Lung (tissue), 12 donors: ENCODE data around the gene N4BP2L1. TPM values are rescaled to one million over a fixed set of nuclear protein-coding genes. Genes with fewer than 3 reads are reported as not detected.

Source experiments
- ATAC-seq: fragments of 200-7000 bp; cut with Tn5 transposase; one replicate; pipeline ENCODE4 v1.9.1; 2020; ENCODE audit warnings: moderate number of reproducible peaks; ENCODE audit not compliant: insufficient read depth, low FRiP score
- DNase-seq, 3 donors: peaks; one replicate each; pipeline ENCODE4 v3.0.0-alpha.2; 2013 to 2017
- H3K27ac ChIP-seq, 2 donors: one replicate each; pipeline ENCODE4 v1.5.1; 2013; ENCODE audit warnings: mild to moderate bottlenecking in 2 of 2, moderate library complexity in 2 of 2, control low read depth in 1 of 2, inconsistent platforms in 1 of 2, low read depth in 1 of 2, low read length in 1 of 2
- H3K27me3 ChIP-seq, 3 donors: one replicate each; pipeline ENCODE4 v1.5.1; 2013; ENCODE audit warnings: low read length in 2 of 3; ENCODE audit not compliant: control insufficient read depth in 3 of 3, insufficient read depth in 3 of 3
- H3K36me3 ChIP-seq, 4 donors: one replicate each; pipeline ENCODE4 v1.5.1; 2013; ENCODE audit warnings: low read length in 4 of 4, mild to moderate bottlenecking in 1 of 4, moderate library complexity in 1 of 4; ENCODE audit not compliant: control insufficient read depth in 4 of 4, insufficient read depth in 4 of 4
- H3K4me1 ChIP-seq, 5 donors: one replicate each; pipeline ENCODE4 v1.5.1; 2013; ENCODE audit warnings: low read length in 5 of 5, mild to moderate bottlenecking in 2 of 5, moderate library complexity in 1 of 5; ENCODE audit not compliant: control insufficient read depth in 5 of 5, insufficient read depth in 5 of 5
- H3K4me3 ChIP-seq: one replicate; pipeline ENCODE4 v1.5.1; 2013; ENCODE audit warnings: mild to moderate bottlenecking, control low read depth, moderate library complexity
- H3K9ac ChIP-seq, 2 donors: one replicate each; pipeline ENCODE4 v1.5.1; 2013; ENCODE audit warnings: low read length in 2 of 2, control low read depth in 1 of 2; ENCODE audit not compliant: insufficient read depth in 1 of 2
- H3K9me3 ChIP-seq, 4 donors: one replicate each; pipeline ENCODE4 v1.5.1; 2013; ENCODE audit warnings: low read length in 3 of 4, mild to moderate bottlenecking in 1 of 4, moderate library complexity in 1 of 4; ENCODE audit not compliant: control insufficient read depth in 4 of 4, insufficient read depth in 3 of 4
- CTCF ChIP-seq: IDR thresholded peaks from 2 replicates; pipeline ENCODE4 v1.5.1; 2012; ENCODE audit warnings: mild to moderate bottlenecking; ENCODE audit errors: control extremely low read depth, extremely low read depth
- WGBS, 2 donors: extraction: QIAGEN DNeasy Blood & Tissue Kit; methylation state at CpG; one replicate each; pipeline ENCODE4 v1.1.7; 2013; 5-methylcytosine and 5-hydroxymethylcytosine counted together
- polyA plus RNA-seq, 2 donors: library from polyadenylated mRNA; stranded (reverse); fragments of 200-250 nt; gene quantifications; one replicate each; pipeline ENCODE4 v1.2.1, GENCODE V29; 2013
- total RNA-seq, 2 donors: library from RNA; depleted of rRNA in 1 of 2; stranded (reverse); fragments of >200 nt in 1 of 2; gene quantifications; one replicate each; pipeline ENCODE4 v1.2.1, GENCODE V29; 2014 to 2021
- donor health status: control.
- donor health status: control.
- donor health status: Bipolar disorder and iron deficiency.
- donor health status: healthy.
- donor health status: DM: yes; HTN: yes; CAD: no.

N4BP2L1 gene
- total and polyA plus RNA-seq, 4 donors: 12.4 to 81.8 (median 17.1) TPM

GRCh38 chr13:32414580-32414979 lies 13.3 kb downstream of the N4BP2L1 start:
- H3K9me3 ChIP-seq: peaks cover 0 to 5% (median 0%) of the 10 kb centered on the region in 4 donors
- H3K27ac ChIP-seq: no peak overlapping the region
- ATAC-seq: no peak
- no peak overlapping the region for H3K4me3 ChIP-seq
- no peak overlapping the region for H3K9ac ChIP-seq
- DNase-seq: no peak
- TF ChIP-seq CTCF: no peak
- WGBS, 2 donors: 73 to 84% methylated on average over 2 of the region's 2 CpGs
- no peaks in the 10 kb centered on the region for H3K36me3 ChIP-seq
- peaks cover 0 to 4% (median 1%) of the 10 kb centered on the region in 5 donors for H3K4me1 ChIP-seq
- no peaks in the 10 kb centered on the region for H3K27me3 ChIP-seq

GRCh38 chr13:32413284-32413683 lies 14.6 kb downstream of the N4BP2L1 start:
- TF ChIP-seq CTCF: no peak
- Histone ChIP-seq H3K9me3 (peaks cover 0 to 3% (median 0%) of the 10 kb centered on the region in 4 donors), H3K27me3 (no peaks in the 10 kb centered on the region), H3K4me3 (no peak overlapping the region), H3K36me3 (no peaks in the 10 kb centered on the region), H3K4me1 (peaks cover 0 to 10% (median 3%) of the 10 kb centered on the region in 5 donors), H3K27ac (no peak overlapping the region), H3K9ac (no peak overlapping the region)
- DNase-seq (no peak), ATAC-seq (no peak)
- WGBS, 2 donors: 95 to 99% methylated on average over 3 of the region's 3 CpGs

GRCh38 chr13:32409561-32410421 lies 18.1 kb downstream of the N4BP2L1 start:
- TF ChIP-seq CTCF: no peak
- H3K27ac ChIP-seq: peak overlapping the region in 1 of 2 donors; percentile 30
- DNase-seq (peak; percentile 37 to 74 (median 67)), ATAC-seq (no peak)
- 57 to 62% methylated on average over 27 of the region's 27 CpGs for WGBS, 2 donors
- H3K4me3 ChIP-seq: no peak overlapping the region
- H3K36me3 ChIP-seq: peaks cover 0 to 7% (median under 1%) of the 10 kb centered on the region in 4 donors
- peaks cover 0 to 10% (median 3%) of the 10 kb centered on the region in 5 donors for H3K4me1 ChIP-seq
- H3K9me3 ChIP-seq: no peaks in the 10 kb centered on the region
- H3K9ac ChIP-seq: no peak overlapping the region
- no peaks in the 10 kb centered on the region for H3K27me3 ChIP-seq
